Mucosa of descending colon (tissue), 3 donors: Measurements from ENCODE around the gene NT5C1A. TPM values are rescaled to one million over a fixed set of nuclear protein-coding genes. Genes with fewer than 3 reads are reported as not detected.
A peak's percentile ranks its signal among the peaks of the same experiment; 100 is the strongest.

Experiments
- ATAC-seq: fragments of 200-7000 bp; cut with Tn5 transposase; one replicate; pipeline ENCODE4 v1.9.1; 2020; ENCODE audit warnings: mild to moderate bottlenecking, moderate library complexity
- DNase-seq, 3 donors: peaks; one replicate each; pipeline ENCODE4 v3.0.0-alpha.2; 2020
- H3K36me3 ChIP-seq: fragments of 200-600 bp; one replicate; pipeline ENCODE4 v1.8.0; 2021; ENCODE audit warnings: low read depth, mild to moderate bottlenecking
- H3K4me1 ChIP-seq: fragments of 200-600 bp; one replicate; pipeline ENCODE4 v1.8.0; 2021; ENCODE audit warnings: low read depth, mild to moderate bottlenecking
- H3K4me3 ChIP-seq: fragments of 200-600 bp; one replicate; pipeline ENCODE4 v1.8.0; 2021; ENCODE audit warnings: mild to moderate bottlenecking
- H3K9me3 ChIP-seq: fragments of 200-600 bp; one replicate; pipeline ENCODE4 v1.8.0; 2021; ENCODE audit warnings: mild to moderate bottlenecking
- intact Hi-C, 2 donors: fragments of 100-400 bp; cut with DNase I in 1 of 2; cut with micrococcal nuclease in 1 of 2; formaldehyde crosslinking; loops; one replicate each; pipeline versions ENCODE4 v1.11.0 to v1.11.1; 2022; cut with DNase I, micrococcal nuclease
- total RNA-seq, 3 donors: library from RNA; stranded (reverse); fragmentation: NEBNext Ultra II Directional in 2 of 3; extraction: Animal tissue kit (Norgen Biotek cat#: 25700) in 2 of 3; gene quantifications; one replicate each; pipeline versions ENCODE4 v1.2.1 to v1.2.4, GENCODE V29; 2021 to 2023
- TF ChIP-seq, protein P1 (sequence below): fragments of 200-600 bp; IDR thresholded peaks from one replicate; pipeline ENCODE4 v1.8.0; 2022; ENCODE audit warnings: antibody characterized with exemption, mild to moderate bottlenecking
- donor health status: DM: no; HTN: no; CAD: no; lungs with moderate emphysema.
- donor health status: DM: no; HTN: no; CAD: no.
- donor health status: DM: no; HTN: yes; CAD: no.

NT5C1A gene
- total RNA-seq, 3 donors from 2014 or later, result 0.27 TPM; not detected in 2

DNA sequence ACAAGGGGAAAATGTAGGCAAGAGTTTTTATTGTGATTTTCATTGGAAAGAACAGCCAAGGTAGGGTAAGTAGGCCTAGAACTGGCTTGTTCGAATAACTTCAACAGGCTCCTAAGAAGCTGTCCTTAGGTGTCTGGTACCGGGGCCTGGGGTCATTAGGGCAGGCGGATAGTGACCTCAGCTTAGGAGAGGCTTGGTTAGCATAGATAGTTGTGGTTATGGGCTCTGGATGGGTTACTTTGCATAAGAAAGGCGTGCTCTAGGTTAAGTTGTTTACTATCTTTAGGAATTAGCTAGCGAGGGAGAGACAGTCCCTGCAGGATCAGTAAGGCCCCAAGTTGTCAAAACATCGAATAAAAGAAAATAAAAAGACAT lies 40.0 kb upstream of the NT5C1A start:
- H3K9me3 ChIP-seq, result no peaks in the 10 kb centered on the region
- H3K4me1 ChIP-seq, result no peaks in the 10 kb centered on the region
- no peak for ATAC-seq
- TF ChIP-seq, protein P1, sequence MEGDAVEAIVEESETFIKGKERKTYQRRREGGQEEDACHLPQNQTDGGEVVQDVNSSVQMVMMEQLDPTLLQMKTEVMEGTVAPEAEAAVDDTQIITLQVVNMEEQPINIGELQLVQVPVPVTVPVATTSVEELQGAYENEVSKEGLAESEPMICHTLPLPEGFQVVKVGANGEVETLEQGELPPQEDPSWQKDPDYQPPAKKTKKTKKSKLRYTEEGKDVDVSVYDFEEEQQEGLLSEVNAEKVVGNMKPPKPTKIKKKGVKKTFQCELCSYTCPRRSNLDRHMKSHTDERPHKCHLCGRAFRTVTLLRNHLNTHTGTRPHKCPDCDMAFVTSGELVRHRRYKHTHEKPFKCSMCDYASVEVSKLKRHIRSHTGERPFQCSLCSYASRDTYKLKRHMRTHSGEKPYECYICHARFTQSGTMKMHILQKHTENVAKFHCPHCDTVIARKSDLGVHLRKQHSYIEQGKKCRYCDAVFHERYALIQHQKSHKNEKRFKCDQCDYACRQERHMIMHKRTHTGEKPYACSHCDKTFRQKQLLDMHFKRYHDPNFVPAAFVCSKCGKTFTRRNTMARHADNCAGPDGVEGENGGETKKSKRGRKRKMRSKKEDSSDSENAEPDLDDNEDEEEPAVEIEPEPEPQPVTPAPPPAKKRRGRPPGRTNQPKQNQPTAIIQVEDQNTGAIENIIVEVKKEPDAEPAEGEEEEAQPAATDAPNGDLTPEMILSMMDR, result no peak
- H3K36me3 ChIP-seq, result no peaks in the 10 kb centered on the region
- DNase-seq, result no peak
- no peak overlapping the region for H3K4me3 ChIP-seq
- intact Hi-C loops, result loop anchor here in 1 of 2 donors (10.0 kb wide), 1 partner anchor 107 kb away; no protein-coding TSS in a partner anchor

- Histone ChIP-seq H3K36me3 (no peaks in the 10 kb centered on the region), H3K9me3 (no peaks in the 10 kb centered on the region), H3K4me1 (no peaks in the 10 kb centered on the region), H3K4me3 (no peak overlapping the region)
- DNase-seq, result no peak
- TF ChIP-seq, protein P1, result no peak
- no peak for ATAC-seq
- intact Hi-C loops, result loop anchor here in 1 of 2 donors (10.0 kb wide), 1 partner anchor 107 kb away; no protein-coding TSS in a partner anchor
Observed at GRCh38 chr1:39711104-39711965, 39.4 kb upstream of the NT5C1A start.

GRCh38 chr1:39707506-39707905 lies 35.6 kb upstream of the NT5C1A start:
- ATAC-seq (no peak), DNase-seq (no peak)
- H3K4me3 ChIP-seq, result no peak overlapping the region
- no peaks in the 10 kb centered on the region for H3K9me3 ChIP-seq
- H3K36me3 ChIP-seq, result no peaks in the 10 kb centered on the region
- TF ChIP-seq, protein P1, result no peak
- intact Hi-C loops, result no loop called here
- no peaks in the 10 kb centered on the region for H3K4me1 ChIP-seq

GRCh38 chr1:39704757-39705156 lies 32.9 kb upstream of the NT5C1A start:
- Histone ChIP-seq H3K4me1 (no peaks in the 10 kb centered on the region), H3K36me3 (no peaks in the 10 kb centered on the region), H3K4me3 (no peak overlapping the region), H3K9me3 (no peaks in the 10 kb centered on the region)
- DNase-seq, result no peak
- no peak for ATAC-seq
- TF ChIP-seq, protein P1, result no peak
- intact Hi-C loops, result no loop called here

GRCh38 chr1:39701049-39701439 lies 29.1 kb upstream of the NT5C1A start:
- Histone ChIP-seq H3K4me1 (no peaks in the 10 kb centered on the region), H3K36me3 (no peaks in the 10 kb centered on the region), H3K9me3 (no peaks in the 10 kb centered on the region), H3K4me3 (no peak overlapping the region)
- DNase-seq, result no peak
- peak; percentile 7 for ATAC-seq
- intact Hi-C loops, result no loop called here
- TF ChIP-seq, protein P1, result no peak
